Peyer's patch (tissue), 4 donors: Measurements from ENCODE around the gene ZBTB2.

Experiments used
- CTCF ChIP-seq, 6 experiments: fragments of 450-650 bp in 4 of 6; fragments of 200-600 bp in 2 of 6; sonication (generic) in 1 of 6; IDR thresholded peaks; one replicate each; pipeline ENCODE4 v1.5.1; 2017 to 2019; ENCODE audit warnings: antibody characterized with exemption in 6 of 6, mild to moderate bottlenecking in 3 of 6, moderate library complexity in 1 of 6
- POLR2A ChIP-seq, 2 donors: fragments of 450-650 bp; IDR thresholded peaks; one replicate each; pipeline ENCODE4 v1.5.1; 2017; ENCODE audit warnings: antibody characterized with exemption in 2 of 2, mild to moderate bottlenecking in 2 of 2, moderate library complexity in 2 of 2

GRCh38 chr6:151320140-151320539 lies 71.2 kb downstream of the ZBTB2 start:
- TF ChIP-seq POLR2A (IDR thresholded peaks at IDR 0.05): no peak
- TF ChIP-seq CTCF (IDR thresholded peaks at IDR 0.05): no peak
